GM03348 (cell line): Measurements from ENCODE around the gene CAMK1D.
"Not testable (repeated sequence)": the region's sequence is repeated elsewhere in the genome, so short reads cannot be mapped to it uniquely, and the experiment has no call there.

ENCODE experiments used
- DNase-seq: peaks from one replicate; pipeline ENCODE4 v3.0.0; 2012; ENCODE audit warnings: low spot score

CAMK1D gene

DNA sequence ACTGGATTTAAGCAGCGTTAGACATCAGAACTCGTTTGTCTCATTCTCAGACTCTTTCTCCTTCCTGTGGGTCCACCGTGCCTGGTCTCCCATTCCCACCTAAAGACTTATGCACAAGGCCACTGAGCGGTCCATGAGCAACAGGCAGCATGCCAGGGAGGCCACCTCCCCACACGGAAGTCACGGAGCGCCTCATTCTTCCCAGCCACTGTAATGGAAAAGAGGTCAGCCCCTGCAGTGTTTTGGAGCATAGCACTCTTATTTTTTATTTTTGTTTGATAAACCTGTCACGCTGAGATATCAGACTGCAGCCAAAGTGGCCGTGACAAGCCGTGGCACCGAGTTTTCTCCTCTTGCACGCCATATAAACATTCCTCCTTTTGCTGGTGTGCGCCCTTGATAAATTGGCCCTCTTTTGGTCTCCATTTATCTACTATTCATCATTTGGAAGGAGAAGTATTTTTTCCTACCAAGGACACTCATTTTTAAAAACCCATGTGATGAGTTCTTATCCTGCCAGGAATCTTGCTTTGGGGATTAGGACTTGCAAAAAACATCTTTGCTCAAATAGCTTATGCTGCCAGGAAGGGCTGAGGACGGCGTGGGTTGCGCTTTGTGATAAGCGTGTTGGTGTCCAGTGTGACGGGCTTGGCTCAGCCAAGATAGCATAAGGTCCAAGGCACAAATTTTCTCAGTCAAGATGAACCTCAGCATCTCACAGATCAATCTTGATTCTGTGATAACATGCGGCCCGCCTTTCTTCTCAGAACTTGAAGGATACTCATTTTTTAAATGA, 446.2 kb downstream of the CAMK1D start:
- DNase-seq = no peak

DNA sequence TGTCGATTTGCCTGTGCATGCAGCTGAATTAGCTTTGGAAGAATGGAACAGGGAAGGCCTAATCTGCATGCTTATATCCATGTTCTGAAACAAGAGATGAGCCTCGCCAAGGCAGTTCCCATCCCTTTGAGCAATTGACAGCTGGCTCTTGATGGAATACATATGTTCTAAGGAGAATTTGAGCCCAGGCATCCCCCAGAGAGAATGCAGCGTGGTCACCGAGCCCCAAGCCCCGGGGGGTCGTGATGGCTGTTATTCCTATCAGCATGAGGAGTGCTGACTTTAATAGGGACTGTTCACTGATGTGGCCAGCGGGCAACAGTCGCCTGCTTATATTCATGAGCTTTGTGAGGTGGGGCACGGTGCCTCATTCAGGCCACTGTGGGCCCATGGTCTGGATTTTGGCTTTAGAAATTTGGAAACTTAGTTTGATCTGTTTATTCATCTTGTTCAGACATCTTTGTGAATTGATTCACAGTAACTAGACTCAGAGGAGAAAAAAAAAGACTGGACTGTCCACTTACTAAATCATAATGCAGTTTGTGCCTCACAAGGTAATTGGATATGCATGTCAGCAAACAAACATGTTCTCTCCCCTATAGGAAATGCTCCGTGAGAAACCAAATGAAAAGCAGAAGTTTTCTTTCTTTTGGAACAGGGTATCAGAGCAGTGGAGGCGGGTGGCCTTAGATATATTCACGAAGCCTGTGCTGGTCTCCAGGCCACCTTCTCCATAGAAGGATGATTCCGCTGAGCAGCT, 447.2 kb downstream of the CAMK1D start:
- DNase-seq = no peak

- no peak for DNase-seq
Measured at GRCh38 chr10:12797471-12798262, 448.3 kb downstream of the CAMK1D start.

DNA sequence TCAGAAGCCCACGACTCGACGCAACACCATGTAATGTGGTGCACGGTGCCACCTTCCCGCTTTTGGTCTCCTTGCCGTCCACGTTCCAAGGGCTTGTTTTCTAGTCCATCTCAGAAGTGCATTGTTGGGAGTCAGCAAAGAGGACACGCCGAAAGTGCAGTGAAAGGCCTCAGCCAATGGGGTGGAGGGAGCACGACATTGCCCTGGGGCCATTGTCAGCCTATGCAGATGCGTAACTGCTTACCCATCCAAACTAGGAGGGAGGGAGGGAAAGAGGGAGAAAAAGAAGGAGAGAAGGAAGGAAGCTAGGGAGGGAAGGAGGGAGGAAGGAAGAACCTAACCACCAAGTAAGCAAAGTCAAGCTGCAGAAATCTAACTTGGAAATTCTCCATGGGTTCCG, 449.8 kb downstream of the CAMK1D start:
- no peak for DNase-seq

DNA sequence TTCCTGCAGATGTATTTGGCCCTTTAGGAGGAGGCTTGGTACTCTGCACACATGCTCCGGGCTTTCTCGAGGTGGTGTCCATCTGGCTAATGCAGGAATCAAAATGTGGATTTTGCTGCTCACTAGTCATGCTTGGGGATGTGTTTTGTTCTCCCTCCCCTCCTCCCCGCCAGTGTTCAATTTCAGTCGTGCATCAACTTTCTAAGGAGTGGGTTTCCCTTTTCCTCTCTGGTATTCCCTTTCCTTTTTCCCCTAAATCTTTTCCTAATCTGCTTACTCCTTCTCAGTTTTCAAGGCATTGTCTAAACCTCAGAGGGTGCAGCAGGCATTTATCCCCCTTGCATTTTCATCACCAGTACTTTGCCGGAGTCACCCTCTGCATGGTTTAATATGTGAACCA, 450.4 kb downstream of the CAMK1D start:
- DNase-seq = no peak

DNA sequence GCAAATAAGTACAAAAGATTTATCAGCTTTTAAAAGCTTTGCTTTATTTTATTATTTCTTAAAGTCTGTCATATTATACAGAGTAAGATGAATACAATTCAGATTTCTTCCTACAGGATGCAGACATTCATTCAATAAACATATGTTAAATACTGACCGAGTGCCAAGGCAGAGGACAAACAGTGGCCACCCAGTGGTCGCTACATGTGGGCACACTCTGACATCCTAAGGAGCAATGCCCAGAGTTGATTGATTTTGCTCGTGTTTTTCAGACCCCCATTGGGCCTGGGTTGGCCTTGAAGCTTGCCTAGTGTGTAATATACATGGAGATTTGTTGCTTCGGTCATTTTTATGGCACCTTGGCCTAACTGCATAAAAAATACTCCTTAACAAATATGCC, 451.0 kb downstream of the CAMK1D start:
- no peak for DNase-seq

GRCh38 chr10:12801214-12802087, 452.1 kb downstream of the CAMK1D start:
- DNase-seq = no peak

- no peak for DNase-seq
Measured at GRCh38 chr10:12803776-12804175, 454.4 kb downstream of the CAMK1D start.

- DNase-seq = no peak
Measured at GRCh38 chr10:12806228-12807095, 457.1 kb downstream of the CAMK1D start.

GRCh38 chr10:12807096-12807755, 457.9 kb downstream of the CAMK1D start:
- no peak for DNase-seq

DNA sequence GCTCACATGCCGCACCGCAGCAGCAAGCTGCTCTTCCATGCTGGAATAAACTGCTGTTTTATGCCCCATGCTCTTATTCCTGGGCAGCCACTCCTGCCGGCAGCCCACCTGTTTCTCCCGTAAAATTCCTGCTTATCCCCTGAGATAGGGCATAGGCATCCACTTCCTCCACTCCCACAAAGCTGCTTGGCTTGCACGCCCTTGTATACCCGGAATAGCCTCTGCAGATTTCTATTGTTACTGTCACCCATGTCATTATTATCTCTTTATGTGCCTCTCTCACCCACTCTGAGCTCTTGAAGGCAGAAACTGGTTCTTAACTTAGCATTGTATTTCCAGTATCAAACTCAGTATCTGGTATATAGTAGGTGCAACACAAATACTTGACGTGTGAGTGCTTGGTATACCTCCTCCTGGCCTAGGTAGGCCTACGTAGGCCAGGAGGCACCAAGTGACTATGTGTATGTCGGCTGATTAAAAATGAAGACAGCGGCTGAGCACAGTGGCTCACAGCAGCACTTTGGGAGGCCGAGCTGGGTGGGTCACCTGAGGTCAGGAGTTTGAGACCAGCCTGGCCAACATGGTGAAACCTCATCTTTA, 458.8 kb downstream of the CAMK1D start:
- DNase-seq = no peak

DNA sequence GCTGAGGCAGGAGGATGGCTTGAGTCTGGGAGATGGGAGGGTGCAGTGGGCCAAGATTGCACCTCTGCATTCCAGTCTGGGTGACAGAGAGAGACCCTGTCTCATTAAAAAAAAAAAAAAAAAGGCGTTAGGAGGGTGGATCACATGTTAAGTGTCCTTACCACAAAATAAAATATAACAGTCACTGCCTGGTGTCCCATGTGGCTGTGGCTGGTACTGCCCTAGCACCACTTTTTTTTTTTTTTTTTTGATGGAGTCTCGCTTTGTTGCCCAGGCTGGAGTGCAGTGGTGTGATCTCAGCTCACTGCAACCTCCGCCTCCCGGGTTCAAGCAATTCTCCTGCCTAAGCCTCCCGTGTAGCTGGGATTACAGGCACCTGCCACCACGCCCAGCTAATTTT, 460.7 kb downstream of the CAMK1D start:
- DNase-seq = not testable (repeated sequence)

- DNase-seq = no peak
Measured at GRCh38 chr10:12811826-12812225, 462.5 kb downstream of the CAMK1D start.

- DNase-seq = no peak
Measured at GRCh38 chr10:12812571-12812970, 463.2 kb downstream of the CAMK1D start.

DNA sequence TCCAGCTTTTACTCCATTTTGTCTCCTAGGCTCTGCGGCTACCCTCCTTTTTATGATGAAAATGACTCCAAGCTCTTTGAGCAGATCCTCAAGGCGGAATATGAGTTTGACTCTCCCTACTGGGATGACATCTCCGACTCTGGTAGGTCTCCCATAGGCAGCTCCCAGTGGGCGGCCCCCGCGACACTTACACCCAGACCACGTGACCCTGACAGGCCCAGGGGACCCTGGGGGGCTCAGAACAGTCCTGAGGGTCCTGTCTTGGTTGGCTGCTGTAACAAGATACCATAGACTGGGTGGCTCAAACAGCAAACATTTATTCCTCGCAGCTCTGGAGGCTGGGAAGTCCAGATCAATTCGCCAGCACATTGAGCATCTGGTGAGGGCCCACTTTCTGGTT, 464.8 kb downstream of the CAMK1D start:
- DNase-seq = no peak

DNA sequence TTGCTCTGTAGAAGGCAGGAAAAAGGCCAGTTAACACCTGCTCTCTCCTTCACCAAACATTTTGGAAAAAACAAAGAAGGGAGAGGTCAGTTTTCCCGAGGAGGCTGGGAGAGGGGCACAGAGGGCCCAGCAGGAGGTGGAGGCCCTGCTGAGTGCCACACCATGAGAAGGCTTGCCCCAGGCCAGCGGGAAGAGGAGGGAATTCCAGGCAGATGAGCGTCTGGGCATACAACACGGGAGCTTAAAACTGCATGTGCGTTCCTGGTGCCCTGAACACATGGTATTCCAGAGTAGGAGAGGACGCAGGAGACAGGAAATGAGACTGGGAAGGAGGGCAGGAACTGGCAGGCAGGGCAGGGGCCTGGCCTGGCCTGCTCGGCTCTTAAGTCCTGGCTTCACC, 469.7 kb downstream of the CAMK1D start:
- DNase-seq = no peak

DNA sequence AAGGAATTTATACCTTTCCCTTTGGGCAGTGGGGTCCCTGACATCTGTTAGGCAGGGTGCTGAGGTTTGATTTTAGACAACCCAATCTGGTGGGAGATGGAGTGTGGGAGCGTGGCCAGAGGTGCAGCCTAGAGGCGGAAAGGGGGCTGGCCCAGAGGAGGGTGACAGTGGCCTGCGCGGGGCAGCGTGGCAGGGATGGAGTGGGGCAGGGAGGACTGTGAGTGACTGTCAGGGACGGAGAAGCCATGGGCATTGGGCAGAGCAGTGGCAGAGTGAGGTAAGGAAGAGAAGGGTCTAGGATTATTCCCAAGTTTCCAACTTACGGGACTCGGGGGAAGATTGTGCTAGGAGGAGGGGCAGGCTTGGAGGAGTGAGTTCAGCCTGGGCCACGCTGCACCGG, 470.3 kb downstream of the CAMK1D start:
- DNase-seq = no peak

DNA sequence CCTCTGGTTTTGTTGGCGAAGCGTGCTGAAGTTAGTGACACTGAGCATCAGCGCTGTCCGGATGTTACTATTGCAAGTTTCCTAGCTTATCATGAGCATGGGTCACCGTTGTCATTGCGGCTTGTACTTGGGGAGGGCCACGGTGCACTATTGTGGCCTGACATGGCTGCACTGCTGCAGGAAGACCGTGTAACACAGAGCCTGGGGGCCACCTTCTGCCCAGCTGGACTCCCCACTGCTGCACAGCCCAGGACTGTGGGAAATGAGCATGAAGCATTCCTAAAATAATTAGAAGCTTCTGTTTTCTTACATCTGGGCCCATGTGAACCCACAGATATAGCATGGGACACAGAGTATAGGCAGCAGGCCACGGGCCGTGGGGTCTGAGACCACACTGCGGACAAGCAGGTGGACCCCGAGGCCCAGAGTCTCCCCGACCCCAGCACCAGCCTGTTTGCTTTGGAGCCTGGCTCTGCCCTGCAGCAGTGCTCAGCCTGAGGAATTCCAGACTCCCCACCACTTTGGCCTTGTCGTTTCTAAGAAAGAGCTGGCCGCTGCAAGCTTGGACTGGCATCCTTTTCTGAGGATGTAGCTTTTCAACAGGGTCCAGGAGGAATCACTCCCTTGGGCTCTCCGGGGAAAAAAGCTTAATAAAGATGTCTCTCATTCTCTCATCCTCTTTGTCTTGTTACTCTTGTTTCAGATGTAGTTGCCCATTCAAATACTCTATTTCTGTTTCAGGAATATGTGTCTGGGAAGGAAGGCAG, 473.0 kb downstream of the CAMK1D start:
- DNase-seq = no peak

- DNase-seq = no peak
Measured at GRCh38 chr10:12822893-12823170, 473.5 kb downstream of the CAMK1D start.
